DMS114 treated with DMSO at 0.1 percent for 48 hours (cell line): ENCODE measurements around the gene HIGD1A.
"Not testable (repeated sequence)": the region's sequence is repeated elsewhere in the genome, so short reads cannot be mapped to it uniquely, and the experiment has no call there.

Source experiments
- DNase-seq: peaks from one replicate; lab custom pipeline; 2025; ENCODE audit not compliant: unreplicated experiment; lab: John Stamatoyannopoulos, UW

HIGD1A gene

DNA sequence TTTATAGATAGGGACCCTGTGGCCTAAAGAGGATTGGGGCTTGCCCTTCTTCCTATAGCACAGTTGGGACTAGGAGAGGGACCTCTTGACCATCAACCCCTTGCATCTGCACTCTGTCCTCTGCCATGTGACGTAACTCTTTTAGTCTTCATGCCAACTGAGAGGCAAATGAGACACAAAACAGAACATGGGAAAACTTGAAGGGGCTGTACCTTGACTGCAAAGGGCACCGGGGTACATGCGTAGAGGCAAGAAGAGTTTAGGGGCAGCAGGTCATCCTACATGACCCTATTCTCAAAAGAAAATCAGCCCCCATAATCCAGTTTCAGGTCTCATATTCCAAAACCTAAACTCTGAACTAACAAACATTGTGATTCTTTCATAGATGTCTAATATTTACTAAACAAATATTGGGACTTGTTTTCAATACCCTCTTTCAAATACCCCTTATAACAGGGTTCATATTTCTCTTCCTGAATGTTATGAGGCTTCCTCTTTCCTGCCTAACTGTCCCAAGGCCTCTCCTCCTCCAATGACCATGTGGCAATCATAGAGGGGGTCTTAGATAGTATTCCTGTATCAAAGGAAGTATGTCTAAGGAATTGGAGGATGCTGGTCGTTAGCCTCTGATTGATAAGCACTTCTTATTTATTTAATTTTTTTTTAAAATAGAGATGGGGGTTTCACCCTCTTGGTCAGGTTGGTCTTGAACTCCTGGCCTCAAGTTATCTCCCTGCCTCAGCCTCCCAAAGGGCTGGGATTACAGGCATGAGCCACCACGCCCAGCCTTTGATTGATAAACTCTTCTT lies 25.5 kb upstream of the HIGD1A start:
- no peak for DNase-seq

DNA sequence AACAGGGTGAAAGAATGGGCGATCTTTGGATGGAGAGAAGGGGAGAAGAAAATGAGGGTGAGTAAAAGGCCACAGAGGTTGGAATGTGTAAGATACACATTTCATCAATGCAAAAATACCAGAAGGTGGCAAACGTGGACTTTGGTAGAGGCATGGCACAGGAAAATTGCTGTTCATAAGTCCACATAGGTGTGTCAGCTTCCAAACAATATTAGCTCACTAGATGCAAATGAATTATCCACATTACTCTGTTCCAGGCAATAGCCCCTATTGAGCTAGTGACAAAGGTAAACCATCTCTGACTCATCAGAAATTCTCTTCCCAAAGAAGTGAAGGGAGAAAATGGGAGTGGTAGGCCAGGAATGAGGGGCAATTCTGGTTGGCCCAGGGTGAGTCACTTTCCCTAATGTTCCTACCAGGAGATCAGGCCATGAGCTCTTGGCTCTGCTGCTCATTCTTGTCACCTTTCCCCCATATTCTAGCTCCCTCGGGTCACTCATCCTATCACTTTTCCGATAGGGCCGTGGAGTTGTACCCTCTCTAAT lies 24.9 kb upstream of the HIGD1A start:
- no peak for DNase-seq

DNA sequence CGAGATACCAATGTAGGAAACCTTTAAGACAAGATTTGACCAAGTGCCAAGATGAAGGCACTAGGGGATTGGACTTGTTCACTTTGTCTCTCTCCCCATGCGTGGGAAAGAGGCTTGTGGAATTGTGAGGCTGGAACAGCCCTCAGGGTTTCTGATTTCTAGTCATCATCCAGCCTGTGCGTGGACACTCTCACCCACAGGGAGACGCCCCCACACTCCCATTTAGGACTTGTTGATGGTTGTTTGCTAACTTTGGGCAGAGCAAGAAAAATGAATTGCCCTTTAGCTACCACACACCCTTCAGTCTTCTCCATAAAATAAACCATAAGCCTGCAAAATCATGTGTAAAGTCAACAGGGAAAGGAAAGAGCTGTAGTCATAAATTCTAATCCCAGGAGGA lies 23.4 kb upstream of the HIGD1A start:
- no peak for DNase-seq

DNA sequence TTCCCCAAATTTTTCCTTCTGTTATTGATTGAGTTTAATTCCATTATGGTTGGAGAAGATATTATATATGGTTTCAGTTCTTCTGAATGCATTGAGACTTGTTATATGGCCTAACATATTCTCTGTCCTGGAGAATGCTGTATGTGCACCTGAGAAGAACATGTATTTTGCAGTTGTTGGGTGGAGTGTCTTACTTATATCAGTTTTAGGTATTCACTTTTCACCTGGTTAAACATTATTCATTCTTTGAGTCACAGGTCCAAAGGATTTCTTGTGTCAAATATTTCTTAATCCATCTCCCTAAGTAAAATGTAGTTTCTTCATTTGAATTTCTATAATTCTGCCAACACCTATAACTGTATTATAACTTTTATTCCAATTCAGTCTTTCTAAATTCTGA lies 22.7 kb upstream of the HIGD1A start:
- no peak for DNase-seq

DNA sequence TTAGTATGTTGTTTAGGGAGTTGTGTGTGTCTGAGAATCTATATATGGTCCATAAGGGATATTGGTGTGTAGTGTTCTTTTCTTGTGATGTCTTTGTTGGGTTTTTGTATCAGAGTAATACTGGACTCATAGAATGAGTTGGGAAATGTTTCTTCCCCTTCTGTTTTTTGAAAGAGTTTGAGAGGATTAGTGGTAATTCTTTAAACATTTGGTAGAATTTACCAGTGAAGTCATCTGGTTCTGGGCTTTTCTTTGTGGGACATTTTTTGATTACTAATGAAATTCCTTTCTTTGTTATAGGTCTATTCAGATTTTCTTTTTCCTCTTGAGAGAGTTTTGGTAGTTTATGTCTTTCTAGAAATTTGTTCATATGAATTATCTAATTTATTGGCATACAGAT lies 21.9 kb upstream of the HIGD1A start:
- no peak for DNase-seq

DNA sequence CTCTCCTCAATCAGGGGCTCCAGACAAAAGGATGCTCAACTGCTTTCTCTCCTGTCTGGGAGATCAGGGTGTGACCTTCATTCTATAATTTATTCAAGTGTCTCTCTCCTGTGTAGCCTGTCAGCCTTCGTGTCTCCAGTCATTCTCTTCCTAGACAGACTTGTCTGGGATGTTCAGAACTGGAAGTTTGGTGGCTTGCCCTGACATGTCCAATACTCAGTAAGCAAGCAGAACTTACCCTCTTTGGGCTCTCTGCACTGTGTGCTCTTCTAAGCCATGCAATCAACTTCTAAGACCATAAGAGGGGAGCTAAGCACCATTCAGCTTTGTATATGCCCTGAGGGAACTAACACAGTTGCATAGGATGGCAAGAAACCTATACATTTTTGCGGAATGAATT lies 19.1 kb upstream of the HIGD1A start:
- no peak for DNase-seq

DNA sequence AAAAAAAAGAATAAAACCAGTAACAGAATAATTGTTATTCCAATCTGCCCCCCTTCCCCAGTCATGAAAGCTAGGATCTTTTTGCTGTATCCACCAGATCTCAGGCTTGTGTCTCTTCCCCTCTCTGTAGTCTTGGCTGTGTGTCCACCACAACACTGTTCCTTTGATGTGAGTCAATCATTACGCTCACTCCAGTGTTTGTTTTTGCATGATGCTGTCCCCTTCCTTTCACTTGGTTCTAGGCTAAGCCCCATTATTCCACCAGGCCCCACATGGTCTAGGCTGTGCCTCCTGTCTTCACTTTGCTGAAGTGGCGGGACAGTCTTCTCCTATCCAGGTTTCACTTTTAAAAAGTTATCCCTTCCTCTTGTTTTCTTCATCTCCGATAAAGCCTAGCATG lies 18.5 kb upstream of the HIGD1A start:
- no peak for DNase-seq

DNA sequence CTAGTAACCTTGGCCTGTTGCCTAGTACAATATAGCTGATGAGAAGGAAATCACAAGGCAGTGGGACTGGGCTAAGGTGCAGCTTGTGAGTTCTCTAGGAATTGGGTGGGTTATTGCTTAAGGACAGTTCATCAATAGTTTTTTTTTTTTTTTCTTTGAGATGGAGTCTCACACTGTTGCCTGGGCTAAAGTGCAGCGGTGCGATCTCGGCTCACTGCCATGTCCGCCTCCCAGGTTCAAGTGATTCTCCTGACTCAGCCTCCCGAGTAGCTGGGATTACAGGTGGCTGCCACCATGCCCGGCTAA lies 16.4 kb upstream of the HIGD1A start:
- DNase-seq: no peak

DNA sequence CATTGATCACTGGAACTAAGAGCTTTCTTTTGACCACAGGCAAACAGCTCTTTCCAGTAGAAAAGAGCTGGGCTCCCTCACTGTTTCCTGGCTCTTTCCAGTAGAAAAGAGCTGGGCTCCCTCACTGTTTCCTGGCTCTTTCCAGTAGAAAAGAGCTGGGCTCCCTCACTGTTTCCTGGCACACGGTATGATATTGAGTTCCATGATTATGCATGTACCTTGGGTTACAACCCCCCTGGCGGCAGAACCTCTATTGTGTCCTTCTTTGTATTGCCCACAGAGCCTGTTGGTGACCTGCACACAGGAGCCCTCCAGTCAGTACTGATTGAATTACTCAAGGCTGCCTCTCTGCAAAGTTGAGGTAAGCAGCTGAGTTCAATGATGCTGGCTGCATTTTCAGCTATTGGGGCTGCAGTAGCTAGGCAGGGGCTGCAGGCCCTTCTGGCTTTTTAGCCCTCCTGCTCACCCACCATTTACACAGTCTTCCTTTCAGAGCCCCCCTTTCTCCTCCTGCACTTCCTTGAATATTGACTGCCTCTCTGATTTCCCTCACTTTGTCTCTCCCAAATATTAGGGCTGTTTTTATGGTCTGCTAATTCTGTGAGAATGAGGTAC lies 15.2 kb upstream of the HIGD1A start:
- DNase-seq: no peak

DNA sequence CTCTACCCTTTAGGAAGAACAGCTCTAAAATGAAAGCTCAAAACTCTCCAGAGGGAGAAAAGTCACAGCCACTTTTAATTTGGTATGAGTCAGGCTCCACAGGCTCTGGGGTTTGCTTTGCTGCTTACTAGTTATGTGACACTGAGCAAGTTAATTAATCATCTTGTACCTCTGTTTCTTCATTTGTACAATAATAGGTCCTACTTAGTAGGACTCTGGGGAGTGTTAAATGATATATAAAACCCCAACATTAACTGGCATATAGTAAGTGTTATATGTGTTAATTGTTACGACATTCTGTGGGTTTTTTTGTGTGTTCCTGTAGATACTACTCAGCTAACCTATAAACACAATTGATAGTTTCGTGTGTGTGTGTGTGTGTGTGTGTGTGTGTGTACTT lies 11.5 kb upstream of the HIGD1A start:
- DNase-seq: no peak

DNA sequence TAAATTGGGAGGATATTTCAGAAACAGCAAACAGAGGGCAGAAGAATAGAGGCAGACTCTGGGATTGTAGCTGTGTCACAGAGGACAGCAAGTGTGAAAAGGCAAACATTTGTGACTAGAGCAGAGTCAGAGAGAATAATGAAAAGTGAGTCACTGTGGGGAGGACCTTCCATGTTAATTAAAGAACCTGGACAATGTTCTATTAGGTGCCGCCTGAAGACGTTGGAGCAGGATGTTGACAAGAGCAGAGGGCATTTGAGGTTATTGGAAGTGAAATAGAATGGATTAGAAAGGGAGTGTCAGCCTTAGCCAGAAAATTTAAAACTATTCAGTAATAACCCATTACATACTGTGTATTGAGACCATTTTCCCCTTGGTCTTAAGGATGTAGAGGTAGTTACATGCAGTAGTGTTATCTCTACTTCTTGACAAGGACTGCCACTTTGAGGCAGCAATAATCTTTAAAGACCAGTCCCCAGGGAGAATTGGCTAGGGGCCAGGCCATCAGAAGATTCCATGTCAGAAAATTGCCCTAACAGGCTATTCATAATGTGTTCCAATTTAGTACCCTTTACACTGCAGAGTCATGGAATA lies 10.7 kb upstream of the HIGD1A start:
- no peak for DNase-seq

DNA sequence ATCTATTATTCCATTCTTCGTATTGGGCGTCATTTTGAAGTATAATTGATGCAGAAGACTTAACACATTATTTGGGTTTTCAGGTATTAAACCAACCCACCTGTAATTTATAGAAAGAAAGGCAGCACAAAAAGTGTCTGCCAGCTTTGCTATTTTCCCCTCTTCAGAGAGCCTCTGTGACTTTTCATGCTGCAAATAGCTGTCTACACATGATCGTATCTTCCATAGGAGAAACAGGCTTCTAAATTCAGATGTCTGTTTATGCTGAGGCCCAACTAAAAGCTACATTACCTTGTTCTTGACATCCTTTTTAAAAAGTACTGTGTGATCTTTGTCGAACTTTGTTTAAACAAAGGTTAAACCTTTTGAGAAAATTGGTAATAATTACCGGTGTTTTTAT lies 10.0 kb upstream of the HIGD1A start:
- DNase-seq: no peak

DNA sequence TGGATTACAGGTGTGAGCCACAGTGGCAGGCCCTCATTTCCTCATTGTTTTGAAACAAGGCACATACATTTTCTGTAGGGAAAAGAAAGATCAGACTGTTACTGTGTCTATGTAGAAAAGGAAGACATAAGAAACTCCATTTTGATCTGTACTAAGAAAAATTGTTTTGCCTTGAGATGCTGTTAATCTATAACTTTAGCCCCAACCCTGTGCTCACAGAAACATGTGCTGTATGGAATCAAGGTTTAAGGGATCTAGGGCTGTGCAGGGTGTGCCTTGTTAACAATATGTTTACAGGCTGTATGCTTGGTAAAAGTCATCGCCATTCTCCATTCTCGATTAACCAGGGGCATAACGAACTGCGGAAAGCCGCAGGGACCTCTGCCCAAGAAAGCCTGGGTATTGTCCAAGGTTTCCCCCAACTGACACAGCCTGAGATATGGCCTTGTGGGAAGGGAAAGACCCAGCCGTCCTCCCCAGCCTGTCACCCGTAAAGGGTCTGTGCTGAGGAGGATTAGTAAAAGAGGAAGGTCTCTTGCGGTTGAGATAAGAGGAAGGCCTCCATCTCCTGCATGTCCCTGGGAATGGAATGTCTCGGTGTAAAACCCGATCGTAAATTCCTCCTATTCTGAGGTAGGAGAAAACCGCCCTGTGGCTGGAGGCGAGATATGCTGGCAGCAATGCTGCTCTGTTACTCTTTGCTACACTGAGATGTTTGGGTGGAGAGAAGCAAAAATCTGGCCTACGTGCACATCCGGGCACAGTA lies 7.0 kb upstream of the HIGD1A start:
- not testable (repeated sequence) for DNase-seq

DNA sequence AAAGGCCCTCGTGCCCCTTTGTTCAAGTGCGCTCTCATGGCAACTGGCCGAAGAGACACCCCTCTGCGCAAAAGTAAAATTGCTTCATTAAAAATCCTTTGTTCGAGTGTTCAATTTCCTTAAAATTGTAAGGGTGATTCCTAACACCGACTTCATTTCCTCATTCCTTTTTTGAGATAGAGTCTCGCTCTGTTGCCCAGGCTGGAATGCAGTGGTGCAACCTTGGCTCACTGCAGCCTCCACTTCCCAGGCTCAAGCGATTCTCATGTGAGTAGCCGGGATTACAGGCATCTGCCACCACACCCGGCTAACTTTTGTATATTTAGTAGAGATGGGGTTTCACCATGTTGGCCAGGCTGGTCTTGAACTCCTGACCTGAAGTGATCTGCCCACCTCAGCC lies 6.4 kb upstream of the HIGD1A start:
- not testable (repeated sequence) for DNase-seq

DNA sequence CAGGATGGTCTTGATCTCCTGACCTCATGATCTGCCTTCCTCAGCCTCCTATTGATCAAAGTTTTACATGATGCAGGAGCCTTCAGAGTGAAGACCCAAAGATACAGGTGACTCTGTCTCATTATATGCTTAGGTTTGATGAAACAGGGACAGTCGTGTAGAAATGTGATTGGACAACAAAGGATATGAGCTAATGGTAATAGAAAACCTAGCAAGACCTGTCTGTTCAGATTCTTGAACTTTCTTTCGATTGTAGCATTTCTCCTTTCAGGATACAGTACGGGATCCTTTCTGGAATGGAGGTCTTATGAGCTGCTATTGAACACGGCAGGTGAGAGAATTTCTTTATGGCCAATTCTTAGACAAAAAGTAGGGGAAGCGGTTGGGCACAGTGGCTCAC lies 4.9 kb upstream of the HIGD1A start, which contains the start of gene ACKR2:
Gene ACKR2, plus strand, starts transcription at position 244 of the 400 bp plus-strand sequence. CDS start 55,058 bp downstream, outside the sequence.
- no peak for DNase-seq

DNA sequence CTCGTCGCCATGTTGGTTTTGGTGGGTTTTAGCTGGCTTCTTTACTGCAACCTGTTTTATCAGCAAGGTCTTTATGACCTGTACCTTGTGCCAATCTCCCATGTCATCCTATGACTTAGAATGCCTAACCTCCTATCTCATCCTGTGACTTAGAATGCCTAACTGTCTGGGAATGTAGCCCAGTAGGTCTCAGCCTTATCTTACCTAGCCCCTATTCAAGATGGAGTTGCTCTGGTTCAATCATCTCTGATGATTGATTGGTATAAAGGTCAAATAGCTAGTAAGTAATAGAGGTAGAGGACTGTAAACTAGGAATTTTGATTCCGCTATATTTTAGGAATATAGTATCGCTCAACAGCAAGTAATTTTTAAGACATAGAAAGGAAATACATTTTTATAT lies 3.6 kb upstream of the HIGD1A start:
- DNase-seq: no peak

DNA sequence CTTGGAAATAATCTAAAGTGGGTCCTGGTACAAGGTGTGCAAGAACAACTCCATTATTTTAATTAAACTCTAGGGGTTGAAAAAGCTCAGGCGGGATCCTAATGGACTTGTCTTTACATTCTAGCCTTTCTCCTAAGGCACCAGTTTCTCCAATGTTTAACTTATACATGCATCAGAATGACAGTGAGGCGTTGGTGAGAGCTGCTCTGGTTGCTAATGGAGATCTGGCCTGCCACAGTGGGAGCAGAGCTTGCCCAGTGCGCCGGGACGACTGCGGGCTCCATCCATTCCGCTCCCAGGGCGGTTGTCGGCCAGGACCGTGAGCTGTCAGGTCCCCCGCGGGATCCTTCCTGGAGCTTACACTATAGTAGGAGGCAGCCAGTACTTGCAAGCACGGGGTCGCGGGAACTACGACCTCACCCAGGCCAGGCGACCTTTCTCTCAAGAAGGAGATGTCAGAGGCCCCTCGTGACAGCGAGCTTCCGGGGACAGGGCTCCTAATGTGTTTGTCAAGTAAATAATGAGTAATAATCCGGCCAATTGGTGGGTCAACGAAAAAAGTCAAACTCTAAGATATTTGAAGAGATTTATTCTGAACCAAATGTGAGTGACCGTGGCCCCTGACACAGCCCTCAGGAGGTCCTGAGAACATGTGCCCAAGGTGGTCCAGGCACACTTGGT lies 991 bp upstream of the HIGD1A start:
- no peak for DNase-seq

DNA sequence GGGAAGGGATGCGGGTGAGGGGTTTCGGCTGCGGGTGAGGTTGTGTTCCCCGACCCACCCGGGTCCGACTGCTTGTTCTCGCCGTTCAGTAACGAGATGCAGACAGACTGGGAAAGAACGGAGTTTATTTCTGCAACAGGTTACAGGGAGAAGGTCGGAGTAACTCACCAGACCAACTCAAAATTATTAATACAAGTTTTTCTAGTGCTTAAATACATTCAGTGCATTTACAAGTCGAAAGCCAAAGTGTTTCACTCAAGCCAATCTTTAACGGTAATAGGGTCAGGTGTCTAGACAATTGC lies 492 bp upstream of the HIGD1A start:
- DNase-seq: no peak

DNA sequence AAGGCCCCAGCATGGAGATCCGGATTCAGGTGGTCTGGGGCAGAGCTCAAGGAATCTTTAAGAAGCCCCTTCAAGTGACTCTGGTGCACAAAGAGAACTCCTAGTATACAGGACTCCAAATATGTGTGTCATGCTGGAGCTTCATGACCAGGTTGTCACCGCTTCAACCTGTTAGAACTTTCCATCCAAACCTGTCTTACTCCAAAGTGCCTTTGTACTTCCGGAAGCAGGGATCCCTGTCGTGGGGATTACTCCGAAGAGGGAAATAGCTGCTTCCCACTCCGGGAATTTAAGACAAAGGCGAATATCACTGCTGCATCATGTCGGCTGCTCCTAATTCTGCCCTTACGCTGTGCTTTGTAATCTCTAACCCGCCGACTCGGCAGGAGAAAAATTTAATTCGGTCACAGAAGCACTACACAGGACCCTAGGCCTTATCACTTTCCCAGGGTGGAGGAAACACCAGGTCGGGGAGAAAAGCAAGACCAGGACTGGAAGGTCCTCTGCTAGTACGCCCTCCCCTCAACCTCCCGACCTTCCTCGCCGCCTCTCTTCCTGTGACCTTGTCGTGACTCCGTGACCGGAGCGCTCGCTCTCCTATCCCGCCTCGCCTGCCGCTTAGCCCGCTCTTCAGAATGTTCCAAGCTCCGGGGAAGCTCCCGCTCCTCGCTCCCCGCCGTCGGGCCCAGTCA lies 730 bp downstream of the HIGD1A start:
- DNase-seq: peak; percentile 26

DNA sequence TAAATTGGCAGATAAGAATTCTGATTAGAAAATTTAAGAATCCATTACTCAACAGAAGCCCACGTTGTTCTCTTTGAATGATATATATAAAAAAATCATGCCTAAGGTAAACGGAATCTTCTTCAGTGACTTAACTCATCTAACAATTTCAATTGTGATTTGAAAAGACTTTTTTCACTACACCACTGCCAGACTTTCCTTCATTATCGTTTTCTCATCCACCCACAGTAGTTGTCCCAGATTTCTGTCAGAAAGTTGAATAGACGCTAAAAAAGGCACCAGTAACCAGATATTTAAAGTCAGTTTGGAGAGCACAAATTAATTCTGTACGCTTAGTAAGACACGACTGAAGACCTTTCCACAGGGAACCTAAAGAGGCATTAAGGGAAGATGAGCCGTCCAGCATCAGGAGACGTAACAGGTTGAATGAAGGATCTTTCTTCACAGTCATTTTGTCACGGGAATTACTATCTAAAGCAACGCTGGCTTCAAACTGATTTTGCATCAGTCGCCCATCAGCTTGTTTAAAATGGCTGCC lies 1.3 kb downstream of the HIGD1A start:
- no peak for DNase-seq
